GM23248 (cell line): ENCODE data around the gene NME8. TPM values are rescaled to one million over a fixed set of nuclear protein-coding genes. Genes with fewer than 3 reads are reported as not detected.

Source experiments
- DNase-seq: peaks from one replicate; pipeline ENCODE4 v3.0.0-alpha.2; 2015
- H2AFZ ChIP-seq: fragments of 200-600 bp; sonication (generic); 2 replicates; pipeline ENCODE4 v1.6.1; 2016; ENCODE audit warnings: antibody characterized with exemption
- H3F3A ChIP-seq: fragments of 200-600 bp; sonication (generic); 2 replicates; pipeline ENCODE4 v1.6.1; 2016; ENCODE audit warnings: mild to moderate bottlenecking, antibody characterized with exemption, mixed run types; ENCODE audit not compliant: insufficient read depth
- H3K27ac ChIP-seq: fragments of 200-600 bp; sonication (generic); 2 replicates; pipeline ENCODE4 v1.5.1; 2016; ENCODE audit warnings: mild to moderate bottlenecking
- H3K27me3 ChIP-seq: fragments of 200-600 bp; sonication (generic); replicated peaks from 2 replicates; pipeline ENCODE4 v1.6.1; 2016; ENCODE audit warnings: mild to moderate bottlenecking; ENCODE audit not compliant: insufficient read depth
- H3K36me3 ChIP-seq: fragments of 200-600 bp; sonication (generic); 2 replicates; pipeline ENCODE4 v1.6.1; 2016; ENCODE audit warnings: low read depth, mild to moderate bottlenecking
- H3K4me1 ChIP-seq: fragments of 200-600 bp; sonication (generic); 2 replicates; pipeline ENCODE4 v1.6.1; 2016; ENCODE audit warnings: mild to moderate bottlenecking; ENCODE audit not compliant: insufficient read depth
- H3K4me2 ChIP-seq: fragments of 200-600 bp; sonication (generic); one replicate; pipeline ENCODE4 v1.6.1; 2016; ENCODE audit warnings: mild to moderate bottlenecking; ENCODE audit not compliant: unreplicated experiment
- H3K4me3 ChIP-seq: fragments of 200-600 bp; sonication (generic); 2 replicates; pipeline ENCODE4 v1.5.1; 2016; ENCODE audit warnings: mild to moderate bottlenecking
- H3K79me2 ChIP-seq: fragments of 200-600 bp; sonication (generic); 2 replicates; pipeline ENCODE4 v1.6.1; 2016; ENCODE audit warnings: mild to moderate bottlenecking; ENCODE audit not compliant: insufficient read depth
- H3K9ac ChIP-seq: fragments of 200-600 bp; sonication (generic); 2 replicates; pipeline ENCODE4 v1.6.1; 2016; ENCODE audit warnings: mild to moderate bottlenecking
- H3K9me2 ChIP-seq: fragments of 200-600 bp; sonication (generic); 2 replicates; pipeline ENCODE4 v1.6.1; 2016; ENCODE audit warnings: mixed run types, mild to moderate bottlenecking, moderate library complexity; ENCODE audit not compliant: insufficient read depth
- H3K9me3 ChIP-seq: fragments of 200-600 bp; sonication (generic); one replicate; pipeline ENCODE4 v1.6.1; 2017; ENCODE audit warnings: low read depth
- H4K20me1 ChIP-seq: fragments of 200-600 bp; sonication (generic); 2 replicates; pipeline ENCODE4 v1.6.0; 2016; ENCODE audit not compliant: insufficient read depth
- EZH2 ChIP-seq: fragments of 200-600 bp; sonication (generic); IDR thresholded peaks from 2 replicates; pipeline ENCODE4 v1.6.1; 2018; ENCODE audit warnings: antibody characterized with exemption, mild to moderate bottlenecking; ENCODE audit not compliant: insufficient read depth, poor library complexity, severe bottlenecking
- EZH2phosphoT487 ChIP-seq: fragments of 200-600 bp; sonication (generic); IDR thresholded peaks from 2 replicates; pipeline ENCODE4 v1.6.1; 2018; ENCODE audit warnings: antibody characterized with exemption, moderate library complexity, mild to moderate bottlenecking, low read depth; ENCODE audit not compliant: insufficient read depth
- WGBS, 2 experiments: methylation state at CpG; one replicate each; pipeline ENCODE4 v1.1.6; 2015 to 2017; ENCODE audit warnings: low lambda C conversion rate in 2 of 2, low coverage in 1 of 2; ENCODE audit errors: missing lambda C conversion rate in 2 of 2; 5-methylcytosine and 5-hydroxymethylcytosine counted together
- in situ Hi-C: fragments of 300-500 bp; cut with MboI; formaldehyde crosslinking; loops from 2 replicates; pipeline ENCODE4 v1.15.0; 2020
- polyA plus RNA-seq: library from polyadenylated mRNA; unstranded; fragments of >200 nt; fragmentation: Nextera tagmentation; extraction: Ambion mirVana; gene quantifications from 2 replicates; pipeline ENCODE4 v1.2.1, GENCODE V29; 2016
- total RNA-seq: library from RNA; depleted of rRNA; stranded (reverse); fragments of >200 nt; shearing (Covaris generic); gene quantifications from 2 replicates; pipeline ENCODE4 v1.2.3, GENCODE V29; 2014

The NME8 gene
- total and polyA plus RNA-seq, 2 experiments from 2014 or later: not detected

GRCh38 chr7:37832194-37832593 lies 16.2 kb upstream of the NME8 start:
- H3K36me3 ChIP-seq: no peaks in the 10 kb centered on the region
- 22 to 34% methylated on average over 4 of the region's 4 CpGs for WGBS, 2 experiments
- H3K79me2 ChIP-seq: no peaks in the 10 kb centered on the region
- no peak overlapping the region for H3K9ac ChIP-seq
- peak; percentile 7 for DNase-seq
- H3K9me2 ChIP-seq: no peaks in the 10 kb centered on the region
- H3K27me3 ChIP-seq: no peaks in the 10 kb centered on the region
- no peak overlapping the region for H3K4me3 ChIP-seq
- TF ChIP-seq EZH2phosphoT487: no peak
- H3K4me1 ChIP-seq: no peaks in the 10 kb centered on the region
- no peaks in the 10 kb centered on the region for H3F3A ChIP-seq
- no peaks in the 10 kb centered on the region for H3K9me3 ChIP-seq
- no peaks in the 10 kb centered on the region for H4K20me1 ChIP-seq
- no peak overlapping the region for H2AFZ ChIP-seq
- H3K27ac ChIP-seq: no peak overlapping the region
- no peak overlapping the region for H3K4me2 ChIP-seq
- in situ Hi-C loops: no loop called here

- H3K9me3 ChIP-seq: no peaks in the 10 kb centered on the region
- H3K79me2 ChIP-seq: no peaks in the 10 kb centered on the region
- H3F3A ChIP-seq: no peaks in the 10 kb centered on the region
- H4K20me1 ChIP-seq: no peaks in the 10 kb centered on the region
- H3K4me2 ChIP-seq: peak overlapping the region; percentile 84
- WGBS, 2 experiments: 12 to 14% methylated on average over 21 of the region's 21 CpGs
- peak; percentile 71 for DNase-seq
- no peaks in the 10 kb centered on the region for H3K36me3 ChIP-seq
- no peaks in the 10 kb centered on the region for H3K4me1 ChIP-seq
- in situ Hi-C loops: no loop called here
- no peaks in the 10 kb centered on the region for H3K27me3 ChIP-seq
- H2AFZ ChIP-seq: peak overlapping the region; percentile 97
- TF ChIP-seq EZH2phosphoT487: no peak
- no peak for TF ChIP-seq EZH2
- H3K27ac ChIP-seq: no peak overlapping the region
- no peaks in the 10 kb centered on the region for H3K9me2 ChIP-seq
- peak overlapping the region; percentile 64 for H3K4me3 ChIP-seq
- H3K9ac ChIP-seq: no peak overlapping the region
Observed at GRCh38 chr7:37833107-37833817, 15.1 kb upstream of the NME8 start.

- in situ Hi-C loops: no loop called here
- Histone ChIP-seq H3F3A (no peaks in the 10 kb centered on the region), H3K4me2 (no peak overlapping the region), H2AFZ (no peak overlapping the region), H3K9me3 (no peaks in the 10 kb centered on the region), H3K27me3 (no peaks in the 10 kb centered on the region), H3K4me3 (no peak overlapping the region), H3K27ac (no peak overlapping the region), H3K9me2 (no peaks in the 10 kb centered on the region), H3K9ac (no peak overlapping the region), H3K79me2 (no peaks in the 10 kb centered on the region), H4K20me1 (no peaks in the 10 kb centered on the region), H3K4me1 (no peaks in the 10 kb centered on the region), H3K36me3 (no peaks in the 10 kb centered on the region)
- TF ChIP-seq EZH2: no peak
- TF ChIP-seq EZH2phosphoT487: no peak
- 12 to 15% methylated on average over 3 of the region's 3 CpGs for WGBS, 2 experiments
- no peak for DNase-seq
Observed at GRCh38 chr7:37833818-37834146, 14.6 kb upstream of the NME8 start.

GRCh38 chr7:37853468-37853867 lies 5.1 kb downstream of the NME8 start:
- Histone ChIP-seq H3K4me1 (no peaks in the 10 kb centered on the region), H3K27me3 (no peaks in the 10 kb centered on the region), H3K9me3 (no peaks in the 10 kb centered on the region), H3K4me2 (no peak overlapping the region), H4K20me1 (no peaks in the 10 kb centered on the region), H3F3A (no peaks in the 10 kb centered on the region), H3K27ac (no peak overlapping the region), H3K9me2 (no peaks in the 10 kb centered on the region), H2AFZ (no peak overlapping the region), H3K79me2 (no peaks in the 10 kb centered on the region), H3K4me3 (no peak overlapping the region), H3K36me3 (no peaks in the 10 kb centered on the region), H3K9ac (no peak overlapping the region)
- in situ Hi-C loops: no loop called here
- DNase-seq: peak; percentile 6
- no peak for TF ChIP-seq EZH2phosphoT487
- no peak for TF ChIP-seq EZH2
- 10 to 19% methylated on average over 2 of the region's 2 CpGs for WGBS, 2 experiments

GRCh38 chr7:37882086-37882485 lies 33.7 kb downstream of the NME8 start:
- Histone ChIP-seq H3K9me2 (no peaks in the 10 kb centered on the region), H3K9ac (no peak overlapping the region), H3K4me2 (no peak overlapping the region), H3K4me3 (no peak overlapping the region), H2AFZ (no peak overlapping the region), H3F3A (no peaks in the 10 kb centered on the region), H3K27ac (no peak overlapping the region), H3K9me3 (no peaks in the 10 kb centered on the region), H3K36me3 (no peaks in the 10 kb centered on the region), H3K27me3 (no peaks in the 10 kb centered on the region), H3K4me1 (no peaks in the 10 kb centered on the region), H3K79me2 (no peaks in the 10 kb centered on the region), H4K20me1 (no peaks in the 10 kb centered on the region)
- in situ Hi-C loops: no loop called here
- DNase-seq: no peak
- TF ChIP-seq EZH2phosphoT487: no peak
- no peak for TF ChIP-seq EZH2
- 9 to 23% methylated on average over 6 of the region's 6 CpGs for WGBS, 2 experiments
